PC-9 (cell line): ENCODE measurements around the gene MROH9.

Experiments used
- EZH2 ChIP-seq: fragments of 200-600 bp; sonication (generic); IDR thresholded peaks from 2 replicates; pipeline ENCODE4 v1.8.0; 2017; ENCODE audit warnings: antibody characterized with exemption, low read depth
- TF ChIP-seq, protein P1 (sequence below): fragments of 200-600 bp; sonication (generic); conservative IDR thresholded peaks from 2 replicates; pipeline ENCODE4 v1.6.1; 2017; ENCODE audit warnings: mixed run types, antibody characterized with exemption, mild to moderate bottlenecking, moderate library complexity

- TF ChIP-seq, protein P1, sequence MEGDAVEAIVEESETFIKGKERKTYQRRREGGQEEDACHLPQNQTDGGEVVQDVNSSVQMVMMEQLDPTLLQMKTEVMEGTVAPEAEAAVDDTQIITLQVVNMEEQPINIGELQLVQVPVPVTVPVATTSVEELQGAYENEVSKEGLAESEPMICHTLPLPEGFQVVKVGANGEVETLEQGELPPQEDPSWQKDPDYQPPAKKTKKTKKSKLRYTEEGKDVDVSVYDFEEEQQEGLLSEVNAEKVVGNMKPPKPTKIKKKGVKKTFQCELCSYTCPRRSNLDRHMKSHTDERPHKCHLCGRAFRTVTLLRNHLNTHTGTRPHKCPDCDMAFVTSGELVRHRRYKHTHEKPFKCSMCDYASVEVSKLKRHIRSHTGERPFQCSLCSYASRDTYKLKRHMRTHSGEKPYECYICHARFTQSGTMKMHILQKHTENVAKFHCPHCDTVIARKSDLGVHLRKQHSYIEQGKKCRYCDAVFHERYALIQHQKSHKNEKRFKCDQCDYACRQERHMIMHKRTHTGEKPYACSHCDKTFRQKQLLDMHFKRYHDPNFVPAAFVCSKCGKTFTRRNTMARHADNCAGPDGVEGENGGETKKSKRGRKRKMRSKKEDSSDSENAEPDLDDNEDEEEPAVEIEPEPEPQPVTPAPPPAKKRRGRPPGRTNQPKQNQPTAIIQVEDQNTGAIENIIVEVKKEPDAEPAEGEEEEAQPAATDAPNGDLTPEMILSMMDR: no peak
- no peak for TF ChIP-seq EZH2
These were observed 155.3 kb downstream of the MROH9 start, which contains the start of gene FMO3 for GRCh38 chr1:171090604-171091003.
